ENCODE measurements around the gene MAPT.
"Not testable (repeated sequence)": the region's sequence is repeated elsewhere in the genome, so short reads cannot be mapped to it uniquely, and the experiment has no call there.

MAPT gene

DNA sequence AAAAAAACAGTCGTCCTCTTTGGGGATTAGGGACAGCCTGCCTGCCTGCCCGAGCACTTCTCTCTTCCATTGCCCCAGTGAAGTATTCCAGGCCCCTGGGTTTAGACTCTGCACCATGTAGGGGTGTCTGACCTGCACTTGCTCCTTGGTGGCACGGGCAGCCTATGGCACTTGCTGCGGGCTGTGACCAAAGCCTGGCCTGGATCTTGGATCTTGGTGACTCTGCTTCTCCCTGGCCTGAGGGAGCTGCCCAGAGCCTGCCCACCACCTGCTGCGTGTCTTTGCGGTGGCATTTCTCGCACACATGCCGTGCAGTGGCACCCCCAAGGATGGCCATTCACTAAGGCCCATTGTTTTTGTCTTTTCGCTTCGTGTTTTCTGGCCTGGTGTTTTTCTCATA lies 98.5 kb downstream of the MAPT start:
- no peak for DNase-seq (ENCODE audit: low read depth)

DNA sequence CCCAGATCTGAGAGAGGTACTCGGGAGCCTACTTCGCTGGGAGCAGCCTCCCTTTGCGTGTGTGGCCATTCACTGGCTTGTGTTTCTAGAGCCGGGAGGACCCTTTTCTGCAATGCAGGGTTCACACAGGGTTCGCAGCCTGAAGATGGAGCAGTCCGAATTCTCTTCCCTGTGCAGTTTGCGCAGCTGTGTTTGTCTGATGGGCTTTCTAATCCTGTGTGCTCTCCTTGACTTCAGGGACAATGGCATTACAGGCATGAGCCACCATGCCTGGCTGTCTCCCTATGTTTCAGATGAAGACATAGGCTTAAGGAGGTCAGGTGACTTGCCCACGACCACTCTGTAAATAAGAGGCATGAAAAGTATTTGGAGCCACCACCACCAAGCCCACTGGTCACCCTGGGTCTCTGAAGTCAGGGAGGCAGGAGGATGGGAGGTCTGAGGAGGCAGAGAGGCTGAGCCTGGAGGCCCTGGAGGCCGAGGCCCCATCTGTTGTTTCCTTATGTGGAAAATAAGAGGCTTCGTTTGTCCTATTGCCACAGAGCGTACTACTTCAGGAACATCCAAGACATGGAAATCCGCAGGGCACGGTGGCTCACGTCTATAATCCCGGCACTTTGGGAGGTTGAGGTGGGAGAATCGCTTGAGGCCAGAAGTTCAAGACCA lies 99.7 kb downstream of the MAPT start:
- DNase-seq (ENCODE audit: low read depth), result no peak

DNA sequence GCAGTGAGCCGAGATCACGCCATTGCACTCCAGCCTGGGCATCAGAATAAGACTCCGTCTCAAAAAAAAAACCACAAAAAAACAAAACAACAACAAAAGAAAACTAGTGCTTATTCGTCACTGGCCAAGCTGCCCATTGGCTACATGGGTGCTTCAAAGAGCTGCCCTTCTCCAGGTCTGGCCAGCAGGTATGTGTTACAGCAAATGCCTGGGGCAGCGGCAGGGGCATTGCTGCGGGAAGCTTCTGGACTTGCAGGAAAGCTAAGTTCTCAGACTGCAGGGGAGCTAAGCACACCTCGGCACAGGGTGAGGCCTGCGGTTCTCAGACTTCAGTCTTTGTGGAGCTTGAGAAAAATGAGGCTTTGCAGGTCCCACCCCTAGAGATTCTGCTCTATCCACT lies 100.6 kb downstream of the MAPT start:
- DNase-seq (ENCODE audit: low read depth), result no peak

DNA sequence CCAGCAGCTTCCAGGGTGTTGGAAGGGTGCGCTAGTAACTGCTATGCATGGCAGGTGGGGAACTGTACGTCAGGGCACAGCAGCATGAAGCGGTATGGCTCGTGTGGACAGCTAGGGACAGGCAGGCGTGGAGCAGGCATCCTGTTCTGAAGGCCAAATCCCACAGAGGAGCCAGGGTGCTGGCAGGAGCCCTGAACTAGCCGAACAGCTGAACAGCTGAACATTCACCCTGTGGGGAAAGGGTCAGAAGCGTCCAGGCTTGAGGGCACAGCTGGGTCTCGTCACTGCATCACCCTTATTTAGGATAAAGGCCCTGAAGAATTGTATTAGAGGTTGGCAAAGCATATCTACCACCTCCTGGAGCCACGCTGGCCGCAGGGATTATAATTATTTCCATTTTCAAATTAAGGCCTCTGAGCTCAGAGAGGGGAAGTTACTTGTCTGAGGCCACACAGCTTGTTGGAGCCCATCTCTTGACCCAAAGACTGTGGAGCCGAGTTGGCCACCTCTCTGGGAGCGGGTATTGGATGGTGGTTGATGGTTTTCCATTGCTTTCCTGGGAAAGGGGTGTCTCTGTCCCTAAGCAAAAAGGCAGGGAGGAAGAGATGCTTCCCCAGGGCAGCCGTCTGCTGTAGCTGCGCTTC lies 101.4 kb downstream of the MAPT start:
- no peak for DNase-seq (ENCODE audit: low read depth)

DNA sequence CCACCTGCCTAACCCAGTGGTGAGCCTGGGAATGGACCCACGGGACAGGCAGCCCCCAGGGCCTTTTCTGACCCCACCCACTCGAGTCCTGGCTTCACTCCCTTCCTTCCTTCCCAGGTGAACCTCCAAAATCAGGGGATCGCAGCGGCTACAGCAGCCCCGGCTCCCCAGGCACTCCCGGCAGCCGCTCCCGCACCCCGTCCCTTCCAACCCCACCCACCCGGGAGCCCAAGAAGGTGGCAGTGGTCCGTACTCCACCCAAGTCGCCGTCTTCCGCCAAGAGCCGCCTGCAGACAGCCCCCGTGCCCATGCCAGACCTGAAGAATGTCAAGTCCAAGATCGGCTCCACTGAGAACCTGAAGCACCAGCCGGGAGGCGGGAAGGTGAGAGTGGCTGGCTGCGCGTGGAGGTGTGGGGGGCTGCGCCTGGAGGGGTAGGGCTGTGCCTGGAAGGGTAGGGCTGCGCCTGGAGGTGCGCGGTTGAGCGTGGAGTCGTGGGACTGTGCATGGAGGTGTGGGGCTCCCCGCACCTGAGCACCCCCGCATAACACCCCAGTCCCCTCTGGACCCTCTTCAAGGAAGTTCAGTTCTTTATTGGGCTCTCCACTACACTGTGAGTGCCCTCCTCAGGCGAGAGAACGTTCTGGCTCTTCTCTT lies 102.1 kb downstream of the MAPT start:
- no peak for DNase-seq (ENCODE audit: low read depth)

DNA sequence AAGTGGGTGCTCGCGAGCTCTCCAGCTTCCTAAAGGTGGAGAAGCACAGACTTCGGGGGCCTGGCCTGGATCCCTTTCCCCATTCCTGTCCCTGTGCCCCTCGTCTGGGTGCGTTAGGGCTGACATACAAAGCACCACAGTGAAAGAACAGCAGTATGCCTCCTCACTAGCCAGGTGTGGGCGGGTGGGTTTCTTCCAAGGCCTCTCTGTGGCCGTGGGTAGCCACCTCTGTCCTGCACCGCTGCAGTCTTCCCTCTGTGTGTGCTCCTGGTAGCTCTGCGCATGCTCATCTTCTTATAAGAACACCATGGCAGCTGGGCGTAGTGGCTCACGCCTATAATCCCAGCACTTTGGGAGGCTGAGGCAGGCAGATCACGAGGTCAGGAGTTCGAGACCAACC lies 102.8 kb downstream of the MAPT start:
- DNase-seq (ENCODE audit: low read depth), result no peak

DNA sequence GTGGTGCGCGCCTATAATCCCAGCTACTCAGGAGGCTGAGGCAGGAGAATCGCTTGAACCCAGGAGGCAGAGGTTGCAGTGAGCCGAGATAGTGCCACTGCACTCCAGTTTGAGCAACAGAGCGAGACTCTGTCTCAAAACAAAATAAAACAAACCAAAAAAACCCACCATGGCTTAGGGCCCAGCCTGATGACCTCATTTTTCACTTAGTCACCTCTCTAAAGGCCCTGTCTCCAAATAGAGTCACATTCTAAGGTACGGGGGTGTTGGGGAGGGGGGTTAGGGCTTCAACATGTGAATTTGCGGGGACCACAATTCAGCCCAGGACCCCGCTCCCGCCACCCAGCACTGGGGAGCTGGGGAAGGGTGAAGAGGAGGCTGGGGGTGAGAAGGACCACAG lies 103.3 kb downstream of the MAPT start:
- no peak for DNase-seq (ENCODE audit: low read depth)

DNA sequence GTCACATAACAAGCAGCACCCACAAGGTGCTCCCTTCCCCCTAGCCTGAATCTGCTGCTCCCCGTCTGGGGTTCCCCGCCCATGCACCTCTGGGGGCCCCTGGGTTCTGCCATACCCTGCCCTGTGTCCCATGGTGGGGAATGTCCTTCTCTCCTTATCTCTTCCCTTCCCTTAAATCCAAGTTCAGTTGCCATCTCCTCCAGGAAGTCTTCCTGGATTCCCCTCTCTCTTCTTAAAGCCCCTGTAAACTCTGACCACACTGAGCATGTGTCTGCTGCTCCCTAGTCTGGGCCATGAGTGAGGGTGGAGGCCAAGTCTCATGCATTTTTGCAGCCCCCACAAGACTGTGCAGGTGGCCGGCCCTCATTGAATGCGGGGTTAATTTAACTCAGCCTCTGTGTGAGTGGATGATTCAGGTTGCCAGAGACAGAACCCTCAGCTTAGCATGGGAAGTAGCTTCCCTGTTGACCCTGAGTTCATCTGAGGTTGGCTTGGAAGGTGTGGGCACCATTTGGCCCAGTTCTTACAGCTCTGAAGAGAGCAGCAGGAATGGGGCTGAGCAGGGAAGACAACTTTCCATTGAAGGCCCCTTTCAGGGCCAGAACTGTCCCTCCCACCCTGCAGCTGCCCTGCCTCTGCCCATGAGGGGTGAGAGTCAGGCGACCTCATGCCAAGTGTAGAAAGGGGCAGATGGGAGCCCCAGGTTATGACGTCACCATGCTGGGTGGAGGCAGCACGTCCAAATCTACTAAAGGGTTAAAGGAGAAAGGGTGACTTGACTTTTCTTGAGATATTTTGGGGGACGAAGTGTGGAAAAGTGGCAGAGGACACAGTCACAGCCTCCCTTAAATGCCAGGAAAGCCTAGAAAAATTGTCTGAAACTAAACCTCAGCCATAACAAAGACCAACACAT lies 104.9 kb downstream of the MAPT start, which contains the start of gene STH:
STH (plus strand) TSS at position 264 of the 913 bp plus-strand sequence; CDS start at position 294, 30 bp downstream.
- no peak for DNase-seq (ENCODE audit: low read depth)

DNA sequence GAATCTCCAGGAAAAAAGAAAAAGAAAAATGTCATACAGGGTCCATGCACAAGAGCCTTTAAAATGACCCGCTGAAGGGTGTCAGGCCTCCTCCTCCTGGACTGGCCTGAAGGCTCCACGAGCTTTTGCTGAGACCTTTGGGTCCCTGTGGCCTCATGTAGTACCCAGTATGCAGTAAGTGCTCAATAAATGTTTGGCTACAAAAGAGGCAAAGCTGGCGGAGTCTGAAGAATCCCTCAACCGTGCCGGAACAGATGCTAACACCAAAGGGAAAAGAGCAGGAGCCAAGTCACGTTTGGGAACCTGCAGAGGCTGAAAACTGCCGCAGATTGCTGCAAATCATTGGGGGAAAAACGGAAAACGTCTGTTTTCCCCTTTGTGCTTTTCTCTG lies 105.5 kb downstream of the MAPT start:
- DNase-seq (ENCODE audit: low read depth), result no peak

DNA sequence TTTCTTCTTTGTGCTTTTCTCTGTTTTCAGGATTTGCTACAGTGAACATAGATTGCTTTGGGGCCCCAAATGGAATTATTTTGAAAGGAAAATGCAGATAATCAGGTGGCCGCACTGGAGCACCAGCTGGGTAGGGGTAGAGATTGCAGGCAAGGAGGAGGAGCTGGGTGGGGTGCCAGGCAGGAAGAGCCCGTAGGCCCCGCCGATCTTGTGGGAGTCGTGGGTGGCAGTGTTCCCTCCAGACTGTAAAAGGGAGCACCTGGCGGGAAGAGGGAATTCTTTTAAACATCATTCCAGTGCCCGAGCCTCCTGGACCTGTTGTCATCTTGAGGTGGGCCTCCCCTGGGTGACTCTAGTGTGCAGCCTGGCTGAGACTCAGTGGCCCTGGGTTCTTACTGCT lies 105.9 kb downstream of the MAPT start:
- DNase-seq (ENCODE audit: low read depth), result no peak

DNA sequence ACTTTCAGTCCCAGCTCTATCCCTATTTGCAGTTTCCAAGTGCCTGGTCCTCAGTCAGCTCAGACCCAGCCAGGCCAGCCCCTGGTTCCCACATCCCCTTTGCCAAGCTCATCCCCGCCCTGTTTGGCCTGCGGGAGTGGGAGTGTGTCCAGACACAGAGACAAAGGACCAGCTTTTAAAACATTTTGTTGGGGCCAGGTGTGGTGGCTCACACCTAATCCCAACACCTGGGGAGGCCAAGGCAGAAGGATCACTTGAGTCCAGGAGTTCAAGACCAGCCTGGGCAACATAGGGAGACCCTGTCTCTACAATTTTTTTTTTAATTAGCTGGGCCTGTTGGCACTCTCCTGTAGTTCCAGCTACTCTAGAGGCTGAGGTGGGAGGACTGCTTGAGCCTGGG lies 106.4 kb downstream of the MAPT start:
- no peak for DNase-seq (ENCODE audit: low read depth)

DNA sequence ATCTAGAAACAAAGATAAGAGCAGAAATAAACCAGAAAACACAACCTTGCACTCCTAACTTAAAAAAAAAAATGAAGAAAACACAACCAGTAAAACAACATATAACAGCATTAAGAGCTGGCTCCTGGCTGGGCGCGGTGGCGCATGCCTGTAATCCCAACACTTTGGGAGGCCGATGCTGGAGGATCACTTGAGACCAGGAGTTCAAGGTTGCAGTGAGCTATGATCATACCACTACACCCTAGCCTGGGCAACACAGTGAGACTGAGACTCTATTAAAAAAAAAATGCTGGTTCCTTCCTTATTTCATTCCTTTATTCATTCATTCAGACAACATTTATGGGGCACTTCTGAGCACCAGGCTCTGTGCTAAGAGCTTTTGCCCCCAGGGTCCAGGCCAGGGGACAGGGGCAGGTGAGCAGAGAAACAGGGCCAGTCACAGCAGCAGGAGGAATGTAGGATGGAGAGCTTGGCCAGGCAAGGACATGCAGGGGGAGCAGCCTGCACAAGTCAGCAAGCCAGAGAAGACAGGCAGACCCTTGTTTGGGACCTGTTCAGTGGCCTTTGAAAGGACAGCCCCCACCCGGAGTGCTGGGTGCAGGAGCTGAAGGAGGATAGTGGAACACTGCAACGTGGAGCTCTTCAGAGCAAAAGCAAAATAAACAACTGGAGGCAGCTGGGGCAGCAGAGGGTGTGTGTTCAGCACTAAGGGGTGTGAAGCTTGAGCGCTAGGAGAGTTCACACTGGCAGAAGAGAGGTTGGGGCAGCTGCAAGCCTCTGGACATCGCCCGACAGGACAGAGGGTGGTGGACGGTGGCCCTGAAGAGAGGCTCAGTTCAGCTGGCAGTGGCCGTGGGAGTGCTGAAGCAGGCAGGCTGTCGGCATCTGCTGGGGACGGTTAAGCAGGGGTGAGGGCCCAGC lies 107.3 kb downstream of the MAPT start:
- DNase-seq (ENCODE audit: low read depth), result no peak

DNA sequence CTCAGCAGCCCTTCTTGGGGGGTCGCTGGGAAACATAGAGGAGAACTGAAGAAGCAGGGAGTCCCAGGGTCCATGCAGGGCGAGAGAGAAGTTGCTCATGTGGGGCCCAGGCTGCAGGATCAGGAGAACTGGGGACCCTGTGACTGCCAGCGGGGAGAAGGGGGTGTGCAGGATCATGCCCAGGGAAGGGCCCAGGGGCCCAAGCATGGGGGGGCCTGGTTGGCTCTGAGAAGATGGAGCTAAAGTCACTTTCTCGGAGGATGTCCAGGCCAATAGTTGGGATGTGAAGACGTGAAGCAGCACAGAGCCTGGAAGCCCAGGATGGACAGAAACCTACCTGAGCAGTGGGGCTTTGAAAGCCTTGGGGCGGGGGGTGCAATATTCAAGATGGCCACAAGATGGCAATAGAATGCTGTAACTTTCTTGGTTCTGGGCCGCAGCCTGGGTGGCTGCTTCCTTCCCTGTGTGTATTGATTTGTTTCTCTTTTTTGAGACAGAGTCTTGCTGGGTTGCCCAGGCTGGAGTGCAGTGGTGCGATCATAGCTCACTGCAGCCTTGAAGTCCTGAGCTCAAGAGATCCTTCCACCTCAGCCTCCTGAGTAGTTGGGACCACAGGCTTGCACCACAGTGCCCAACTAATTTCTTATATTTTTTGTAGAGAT lies 108.1 kb downstream of the MAPT start:
- DNase-seq (ENCODE audit: low read depth), result peak; percentile 63

DNA sequence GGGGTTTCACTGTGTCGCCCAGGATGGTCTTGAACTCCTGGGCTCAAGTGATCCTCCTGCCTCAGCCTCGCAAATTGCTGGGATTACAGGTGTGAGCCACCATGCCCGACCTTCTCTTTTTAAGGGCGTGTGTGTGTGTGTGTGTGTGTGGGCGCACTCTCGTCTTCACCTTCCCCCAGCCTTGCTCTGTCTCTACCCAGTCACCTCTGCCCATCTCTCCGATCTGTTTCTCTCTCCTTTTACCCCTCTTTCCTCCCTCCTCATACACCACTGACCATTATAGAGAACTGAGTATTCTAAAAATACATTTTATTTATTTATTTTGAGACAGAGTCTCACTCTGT lies 108.6 kb downstream of the MAPT start:
- no peak for DNase-seq (ENCODE audit: low read depth)

DNA sequence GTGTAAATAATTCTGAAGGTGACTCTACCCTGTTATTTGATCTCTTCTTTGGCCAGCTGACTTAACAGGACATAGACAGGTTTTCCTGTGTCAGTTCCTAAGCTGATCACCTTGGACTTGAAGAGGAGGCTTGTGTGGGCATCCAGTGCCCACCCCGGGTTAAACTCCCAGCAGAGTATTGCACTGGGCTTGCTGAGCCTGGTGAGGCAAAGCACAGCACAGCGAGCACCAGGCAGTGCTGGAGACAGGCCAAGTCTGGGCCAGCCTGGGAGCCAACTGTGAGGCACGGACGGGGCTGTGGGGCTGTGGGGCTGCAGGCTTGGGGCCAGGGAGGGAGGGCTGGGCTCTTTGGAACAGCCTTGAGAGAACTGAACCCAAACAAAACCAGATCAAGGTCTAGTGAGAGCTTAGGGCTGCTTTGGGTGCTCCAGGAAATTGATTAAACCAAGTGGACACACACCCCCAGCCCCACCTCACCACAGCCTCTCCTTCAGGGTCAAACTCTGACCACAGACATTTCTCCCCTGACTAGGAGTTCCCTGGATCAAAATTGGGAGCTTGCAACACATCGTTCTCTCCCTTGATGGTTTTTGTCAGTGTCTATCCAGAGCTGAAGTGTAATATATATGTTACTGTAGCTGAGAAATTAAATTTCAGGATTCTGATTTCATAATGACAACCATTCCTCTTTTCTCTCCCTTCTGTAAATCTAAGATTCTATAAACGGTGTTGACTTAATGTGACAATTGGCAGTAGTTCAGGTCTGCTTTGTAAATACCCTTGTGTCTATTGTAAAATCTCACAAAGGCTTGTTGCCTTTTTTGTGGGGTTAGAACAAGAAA lies 109.8 kb downstream of the MAPT start:
- no peak for DNase-seq (ENCODE audit: low read depth)

DNA sequence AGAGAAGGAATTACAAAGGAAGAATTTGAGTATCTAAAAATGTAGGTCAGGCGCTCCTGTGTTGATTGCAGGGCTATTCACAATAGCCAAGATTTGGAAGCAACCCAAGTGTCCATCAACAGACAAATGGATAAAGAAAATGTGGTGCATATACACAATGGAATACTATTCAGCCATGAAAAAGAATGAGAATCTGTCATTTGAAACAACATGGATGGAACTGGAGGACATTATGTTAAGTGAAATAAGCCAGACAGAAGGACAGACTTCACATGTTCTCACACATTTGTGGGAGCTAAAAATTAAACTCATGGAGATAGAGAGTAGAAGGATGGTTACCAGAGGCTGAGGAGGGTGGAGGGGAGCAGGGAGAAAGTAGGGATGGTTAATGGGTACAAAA lies 111.7 kb downstream of the MAPT start:
- not testable (repeated sequence) for DNase-seq (ENCODE audit: low read depth)

DNA sequence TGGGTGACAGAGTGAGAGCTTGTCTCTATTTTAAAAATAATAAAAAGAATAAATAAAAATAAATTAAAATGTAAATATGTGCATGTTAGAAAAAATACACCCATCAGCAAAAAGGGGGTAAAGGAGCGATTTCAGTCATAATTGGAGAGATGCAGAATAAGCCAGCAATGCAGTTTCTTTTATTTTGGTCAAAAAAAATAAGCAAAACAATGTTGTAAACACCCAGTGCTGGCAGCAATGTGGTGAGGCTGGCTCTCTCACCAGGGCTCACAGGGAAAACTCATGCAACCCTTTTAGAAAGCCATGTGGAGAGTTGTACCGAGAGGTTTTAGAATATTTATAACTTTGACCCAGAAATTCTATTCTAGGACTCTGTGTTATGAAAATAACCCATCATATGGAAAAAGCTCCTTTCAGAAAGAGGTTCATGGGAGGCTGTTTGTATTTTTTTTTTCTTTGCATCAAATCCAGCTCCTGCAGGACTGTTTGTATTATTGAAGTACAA lies 113.2 kb downstream of the MAPT start:
- no peak for DNase-seq (ENCODE audit: low read depth)

DNA sequence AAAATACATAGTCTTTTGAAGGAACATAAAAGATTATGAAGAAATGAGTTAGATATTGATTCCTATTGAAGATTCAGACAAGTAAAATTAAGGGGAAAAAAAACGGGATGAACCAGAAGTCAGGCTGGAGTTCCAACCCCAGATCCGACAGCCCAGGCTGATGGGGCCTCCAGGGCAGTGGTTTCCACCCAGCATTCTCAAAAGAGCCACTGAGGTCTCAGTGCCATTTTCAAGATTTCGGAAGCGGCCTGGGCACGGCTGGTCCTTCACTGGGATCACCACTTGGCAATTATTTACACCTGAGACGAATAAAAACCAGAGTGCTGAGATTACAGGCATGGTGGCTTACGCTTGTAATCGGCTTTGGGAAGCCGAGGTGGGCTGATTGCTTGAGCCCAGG lies 114.2 kb downstream of the MAPT start:
- DNase-seq (ENCODE audit: low read depth), result no peak

DNA sequence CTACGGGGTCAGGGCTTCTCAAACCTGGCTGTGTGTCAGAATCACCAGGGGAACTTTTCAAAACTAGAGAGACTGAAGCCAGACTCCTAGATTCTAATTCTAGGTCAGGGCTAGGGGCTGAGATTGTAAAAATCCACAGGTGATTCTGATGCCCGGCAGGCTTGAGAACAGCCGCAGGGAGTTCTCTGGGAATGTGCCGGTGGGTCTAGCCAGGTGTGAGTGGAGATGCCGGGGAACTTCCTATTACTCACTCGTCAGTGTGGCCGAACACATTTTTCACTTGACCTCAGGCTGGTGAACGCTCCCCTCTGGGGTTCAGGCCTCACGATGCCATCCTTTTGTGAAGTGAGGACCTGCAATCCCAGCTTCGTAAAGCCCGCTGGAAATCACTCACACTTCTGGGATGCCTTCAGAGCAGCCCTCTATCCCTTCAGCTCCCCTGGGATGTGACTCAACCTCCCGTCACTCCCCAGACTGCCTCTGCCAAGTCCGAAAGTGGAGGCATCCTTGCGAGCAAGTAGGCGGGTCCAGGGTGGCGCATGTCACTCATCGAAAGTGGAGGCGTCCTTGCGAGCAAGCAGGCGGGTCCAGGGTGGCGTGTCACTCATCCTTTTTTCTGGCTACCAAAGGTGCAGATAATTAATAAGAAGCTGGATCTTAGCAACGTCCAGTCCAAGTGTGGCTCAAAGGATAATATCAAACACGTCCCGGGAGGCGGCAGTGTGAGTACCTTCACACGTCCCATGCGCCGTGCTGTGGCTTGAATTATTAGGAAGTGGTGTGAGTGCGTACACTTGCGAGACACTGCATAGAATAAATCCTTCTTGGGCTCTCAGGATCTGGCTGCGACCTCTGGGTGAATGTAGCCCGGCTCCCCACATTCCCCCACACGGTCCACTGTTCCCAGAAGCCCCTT lies 115.6 kb downstream of the MAPT start:
- DNase-seq (ENCODE audit: low read depth), result no peak
